ENCODE data around the gene PPP1R9B.

Gene PPP1R9B

DNA sequence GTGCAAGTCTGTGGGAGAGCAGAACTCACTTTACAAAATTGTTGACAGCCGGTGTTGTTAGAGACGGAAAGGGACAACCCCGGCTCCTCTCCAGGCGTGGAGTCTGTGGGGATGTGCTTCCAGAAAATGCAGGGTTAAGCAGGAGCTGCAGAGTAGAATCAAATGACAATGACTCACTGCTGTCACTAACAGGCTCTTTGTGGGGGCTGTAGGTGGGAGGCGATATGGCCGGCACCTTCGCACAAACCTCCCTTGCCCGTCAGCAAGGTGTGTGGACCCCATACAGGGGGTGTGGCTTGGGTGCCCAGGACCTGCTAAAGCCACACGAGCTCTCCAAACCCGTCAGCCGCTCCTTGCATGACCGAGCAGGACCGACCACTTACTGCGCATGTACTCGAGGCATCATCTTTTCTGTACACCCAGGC lies 49.5 kb downstream of the PPP1R9B start:
- H3K4me3 ChIP-seq (ENCODE audit: insufficient read length, low read depth), result peak overlapping the region; percentile 25
- no peak for DNase-seq (ENCODE audit: low read depth, low spot score)
- H3K4me1 ChIP-seq (ENCODE audit: insufficient read depth, insufficient read length), result peaks cover 32% of the 10 kb centered on the region
- H3K9ac ChIP-seq (ENCODE audit: insufficient read length, low read depth), result peak overlapping the region; percentile 63
- H3K27me3 ChIP-seq (ENCODE audit: insufficient read depth, insufficient read length), result no peaks in the 10 kb centered on the region
- H3K36me3 ChIP-seq (ENCODE audit: insufficient read depth, insufficient read length, low read length), result no peaks in the 10 kb centered on the region
- H3K9me3 ChIP-seq (ENCODE audit: insufficient read depth, low read length), result no peaks in the 10 kb centered on the region
- TF ChIP-seq SUZ12 (IDR thresholded peaks at IDR 0.05; ENCODE audit: extremely low read depth, insufficient read depth, insufficient read length), result no peak
- no peak for TF ChIP-seq ZNF274 (IDR thresholded peaks at IDR 0.05; ENCODE audit: low read depth, low read length)
- TF ChIP-seq YY1 (IDR thresholded peaks at IDR 0.05; ENCODE audit: insufficient read depth, insufficient read length), result no peak

DNA sequence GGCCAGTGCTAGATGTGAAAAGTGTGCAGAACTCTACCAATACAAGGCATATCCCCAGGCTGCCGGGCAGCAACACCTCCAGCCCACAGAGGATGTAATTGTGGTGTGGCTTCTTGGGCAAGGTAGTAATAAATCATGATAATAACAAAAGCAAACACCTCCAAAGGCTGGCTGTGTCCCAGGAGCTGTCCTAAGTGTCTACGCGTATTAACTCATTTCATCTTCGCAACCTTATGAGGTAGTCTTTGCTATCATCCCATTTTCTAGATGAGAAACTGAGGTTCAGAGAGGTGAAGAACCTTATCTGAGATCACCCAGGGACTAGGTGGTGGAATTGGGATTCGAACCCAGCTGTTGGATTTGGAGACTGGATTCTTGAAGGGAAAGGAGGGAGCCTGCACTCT lies 50.0 kb downstream of the PPP1R9B start:
- Histone ChIP-seq H3K36me3 (ENCODE audit: insufficient read depth, insufficient read length, low read length) (no peaks in the 10 kb centered on the region), H3K27me3 (ENCODE audit: insufficient read depth, insufficient read length) (no peaks in the 10 kb centered on the region), H3K4me1 (ENCODE audit: insufficient read depth, insufficient read length) (peaks cover 34% of the 10 kb centered on the region), H3K4me3 (ENCODE audit: insufficient read length, low read depth) (no peak overlapping the region), H3K9ac (ENCODE audit: insufficient read length, low read depth) (no peak overlapping the region), H3K9me3 (ENCODE audit: insufficient read depth, low read length) (no peaks in the 10 kb centered on the region)
- TF ChIP-seq SUZ12 (IDR thresholded peaks at IDR 0.05; ENCODE audit: extremely low read depth, insufficient read depth, insufficient read length) (no peak), YY1 (IDR thresholded peaks at IDR 0.05; ENCODE audit: insufficient read depth, insufficient read length) (no peak), ZNF274 (IDR thresholded peaks at IDR 0.05; ENCODE audit: low read depth, low read length) (no peak)
- DNase-seq (ENCODE audit: low read depth, low spot score), result no peak

DNA sequence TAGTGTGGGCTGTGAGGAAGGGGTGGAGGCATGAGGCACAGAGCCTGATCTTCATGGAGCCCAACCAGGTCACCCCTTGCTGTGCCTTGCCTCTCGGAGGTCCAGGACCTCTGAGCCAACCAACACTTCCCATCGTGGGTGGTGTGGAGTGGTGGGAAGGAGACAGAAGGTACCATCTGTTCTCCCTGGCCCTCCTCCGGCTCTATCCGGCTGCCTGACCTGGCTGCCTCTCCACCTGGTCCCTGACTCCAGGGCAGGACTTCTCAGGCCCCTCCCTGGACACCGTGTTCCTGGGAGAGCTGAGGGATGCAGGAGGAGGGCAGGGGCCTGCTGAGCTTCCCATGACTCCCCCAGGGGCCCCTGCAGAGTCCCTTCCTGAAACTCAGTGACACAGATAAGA lies 51.5 kb downstream of the PPP1R9B start:
- peak overlapping the region; percentile 24 for H3K9ac ChIP-seq (ENCODE audit: insufficient read length, low read depth)
- H3K27me3 ChIP-seq (ENCODE audit: insufficient read depth, insufficient read length), result no peaks in the 10 kb centered on the region
- no peak overlapping the region for H3K4me3 ChIP-seq (ENCODE audit: insufficient read length, low read depth)
- no peaks in the 10 kb centered on the region for H3K9me3 ChIP-seq (ENCODE audit: insufficient read depth, low read length)
- TF ChIP-seq ZNF274 (IDR thresholded peaks at IDR 0.05; ENCODE audit: low read depth, low read length) (no peak), YY1 (IDR thresholded peaks at IDR 0.05; ENCODE audit: insufficient read depth, insufficient read length) (no peak), SUZ12 (IDR thresholded peaks at IDR 0.05; ENCODE audit: extremely low read depth, insufficient read depth, insufficient read length) (no peak)
- H3K4me1 ChIP-seq (ENCODE audit: insufficient read depth, insufficient read length), result peaks cover 34% of the 10 kb centered on the region
- no peaks in the 10 kb centered on the region for H3K36me3 ChIP-seq (ENCODE audit: insufficient read depth, insufficient read length, low read length)
- DNase-seq (ENCODE audit: low read depth, low spot score), result no peak

DNA sequence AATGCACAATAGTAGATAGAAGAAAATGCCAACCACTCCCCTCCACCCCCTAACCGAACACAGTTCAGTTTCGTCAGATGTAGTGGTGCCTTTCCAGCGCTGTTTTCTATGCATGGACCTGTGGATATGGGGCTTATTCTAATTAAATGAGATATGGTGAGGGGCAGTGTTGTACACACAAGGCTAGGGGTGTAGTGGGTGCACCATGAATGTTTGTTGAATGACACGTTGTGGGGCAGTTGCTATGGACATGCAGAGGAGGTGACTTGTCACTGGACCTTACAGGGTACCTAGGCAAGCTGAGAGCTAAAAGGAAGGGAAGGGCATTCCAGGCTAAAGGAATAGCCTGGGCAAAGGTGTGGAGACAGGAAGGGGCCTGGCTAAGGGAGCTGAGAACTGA lies 51.9 kb downstream of the PPP1R9B start:
- TF ChIP-seq ZNF274 (IDR thresholded peaks at IDR 0.05; ENCODE audit: low read depth, low read length), result no peak
- no peak for TF ChIP-seq SUZ12 (IDR thresholded peaks at IDR 0.05; ENCODE audit: extremely low read depth, insufficient read depth, insufficient read length)
- no peak for DNase-seq (ENCODE audit: low read depth, low spot score)

DNA sequence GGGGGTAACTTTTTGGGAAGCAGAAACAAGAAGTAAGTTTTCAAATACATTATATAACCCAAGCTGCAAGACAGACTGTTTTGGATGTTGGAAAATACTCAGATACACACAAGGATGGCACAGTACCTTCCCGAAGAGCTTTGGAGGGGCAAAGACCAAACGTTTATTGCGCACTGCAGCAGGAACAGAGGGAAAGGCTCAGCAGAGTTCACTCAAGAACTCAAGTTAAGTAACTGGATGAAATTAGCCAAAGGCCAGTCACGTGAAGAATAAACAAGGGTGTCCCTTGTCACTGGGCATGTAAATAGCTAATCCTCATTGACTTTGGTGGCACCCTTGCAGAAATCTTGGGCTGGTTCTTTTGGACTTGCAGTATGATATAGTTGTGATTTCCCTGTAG lies 52.6 kb downstream of the PPP1R9B start:
- TF ChIP-seq SUZ12 (IDR thresholded peaks at IDR 0.05; ENCODE audit: extremely low read depth, insufficient read depth, insufficient read length) (no peak), YY1 (IDR thresholded peaks at IDR 0.05; ENCODE audit: insufficient read depth, insufficient read length) (no peak), ZNF274 (IDR thresholded peaks at IDR 0.05; ENCODE audit: low read depth, low read length) (no peak)
- H3K4me1 ChIP-seq (ENCODE audit: insufficient read depth, insufficient read length), result peaks cover 33% of the 10 kb centered on the region
- H3K36me3 ChIP-seq (ENCODE audit: insufficient read depth, insufficient read length, low read length), result no peaks in the 10 kb centered on the region
- no peak overlapping the region for H3K9ac ChIP-seq (ENCODE audit: insufficient read length, low read depth)
- no peak for DNase-seq (ENCODE audit: low read depth, low spot score)
- no peak overlapping the region for H3K4me3 ChIP-seq (ENCODE audit: insufficient read length, low read depth)
- H3K9me3 ChIP-seq (ENCODE audit: insufficient read depth, low read length), result no peaks in the 10 kb centered on the region
- H3K27me3 ChIP-seq (ENCODE audit: insufficient read depth, insufficient read length), result peaks cover 3% of the 10 kb centered on the region

More for the DNA sequence above, 51.9 kb downstream of the PPP1R9B start:
- H3K27me3 ChIP-seq (ENCODE audit: insufficient read depth, insufficient read length), result no peaks in the 10 kb centered on the region
- no peak overlapping the region for H3K4me3 ChIP-seq (ENCODE audit: insufficient read length, low read depth)
- no peaks in the 10 kb centered on the region for H3K36me3 ChIP-seq (ENCODE audit: insufficient read depth, insufficient read length, low read length)
- peaks cover 34% of the 10 kb centered on the region for H3K4me1 ChIP-seq (ENCODE audit: insufficient read depth, insufficient read length)
- H3K9me3 ChIP-seq (ENCODE audit: insufficient read depth, low read length), result no peaks in the 10 kb centered on the region
- no peak overlapping the region for H3K9ac ChIP-seq (ENCODE audit: insufficient read length, low read depth)

DNA sequence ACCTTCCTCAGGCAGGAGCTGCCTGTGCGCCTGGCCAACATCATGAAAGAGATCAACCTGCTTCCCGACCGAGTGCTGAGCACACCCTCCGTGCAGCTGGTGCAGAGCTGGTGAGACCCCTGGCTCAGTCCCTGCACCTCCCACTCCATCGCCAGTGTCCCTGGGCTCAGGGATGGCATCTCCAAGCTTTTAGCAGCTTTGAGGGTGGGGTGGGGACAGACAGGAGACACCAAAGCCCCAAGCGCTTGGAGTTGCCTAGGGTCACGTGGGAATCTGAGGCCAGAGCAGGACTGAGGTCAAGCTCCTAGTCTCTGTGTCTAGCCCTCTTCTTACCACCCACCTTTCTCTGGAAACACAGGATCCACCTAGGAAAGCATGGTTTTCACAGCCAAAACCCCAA lies 53.0 kb downstream of the PPP1R9B start:
- H3K27me3 ChIP-seq (ENCODE audit: insufficient read depth, insufficient read length), result peaks cover 3% of the 10 kb centered on the region
- no peaks in the 10 kb centered on the region for H3K9me3 ChIP-seq (ENCODE audit: insufficient read depth, low read length)
- no peak overlapping the region for H3K4me3 ChIP-seq (ENCODE audit: insufficient read length, low read depth)
- H3K4me1 ChIP-seq (ENCODE audit: insufficient read depth, insufficient read length), result peaks cover 31% of the 10 kb centered on the region
- H3K36me3 ChIP-seq (ENCODE audit: insufficient read depth, insufficient read length, low read length), result no peaks in the 10 kb centered on the region
- TF ChIP-seq YY1 (IDR thresholded peaks at IDR 0.05; ENCODE audit: insufficient read depth, insufficient read length), result no peak
- TF ChIP-seq ZNF274 (IDR thresholded peaks at IDR 0.05; ENCODE audit: low read depth, low read length), result no peak
- TF ChIP-seq SUZ12 (IDR thresholded peaks at IDR 0.05; ENCODE audit: extremely low read depth, insufficient read depth, insufficient read length), result no peak
- H3K9ac ChIP-seq (ENCODE audit: insufficient read length, low read depth), result no peak overlapping the region
- no peak for DNase-seq (ENCODE audit: low read depth, low spot score)

DNA sequence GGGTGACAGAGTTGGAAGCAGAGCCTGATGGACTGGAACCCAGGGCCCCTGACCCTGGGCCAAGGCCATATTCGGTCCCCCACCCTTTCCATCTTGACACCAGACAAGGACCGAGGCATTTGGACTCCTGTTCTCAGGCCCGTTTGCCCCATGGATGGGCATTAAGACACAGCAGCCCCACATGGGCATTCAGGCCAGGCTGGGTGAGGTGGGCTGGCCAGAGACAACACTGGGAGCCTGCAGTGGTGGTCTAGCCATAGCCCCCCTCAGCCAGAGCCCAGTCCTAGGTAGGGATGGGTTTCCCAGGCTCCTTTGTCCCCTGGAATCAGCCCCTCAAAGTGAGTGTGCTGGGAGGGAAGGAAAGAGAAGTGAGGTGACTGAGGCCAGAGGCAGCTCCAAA lies 53.7 kb downstream of the PPP1R9B start:
- no peaks in the 10 kb centered on the region for H3K36me3 ChIP-seq (ENCODE audit: insufficient read depth, insufficient read length, low read length)
- no peak for DNase-seq (ENCODE audit: low read depth, low spot score)
- no peak overlapping the region for H3K4me3 ChIP-seq (ENCODE audit: insufficient read length, low read depth)
- H3K9me3 ChIP-seq (ENCODE audit: insufficient read depth, low read length), result no peaks in the 10 kb centered on the region
- peaks cover 24% of the 10 kb centered on the region for H3K4me1 ChIP-seq (ENCODE audit: insufficient read depth, insufficient read length)
- no peak overlapping the region for H3K9ac ChIP-seq (ENCODE audit: insufficient read length, low read depth)
- TF ChIP-seq SUZ12 (IDR thresholded peaks at IDR 0.05; ENCODE audit: extremely low read depth, insufficient read depth, insufficient read length) (no peak), YY1 (IDR thresholded peaks at IDR 0.05; ENCODE audit: insufficient read depth, insufficient read length) (no peak), ZNF274 (IDR thresholded peaks at IDR 0.05; ENCODE audit: low read depth, low read length) (no peak)
- peaks cover 3% of the 10 kb centered on the region for H3K27me3 ChIP-seq (ENCODE audit: insufficient read depth, insufficient read length)

Data from NT2/D1 (cell line).